ENCODE measurements around the gene SYNDIG1L.

The SYNDIG1L gene

DNA sequence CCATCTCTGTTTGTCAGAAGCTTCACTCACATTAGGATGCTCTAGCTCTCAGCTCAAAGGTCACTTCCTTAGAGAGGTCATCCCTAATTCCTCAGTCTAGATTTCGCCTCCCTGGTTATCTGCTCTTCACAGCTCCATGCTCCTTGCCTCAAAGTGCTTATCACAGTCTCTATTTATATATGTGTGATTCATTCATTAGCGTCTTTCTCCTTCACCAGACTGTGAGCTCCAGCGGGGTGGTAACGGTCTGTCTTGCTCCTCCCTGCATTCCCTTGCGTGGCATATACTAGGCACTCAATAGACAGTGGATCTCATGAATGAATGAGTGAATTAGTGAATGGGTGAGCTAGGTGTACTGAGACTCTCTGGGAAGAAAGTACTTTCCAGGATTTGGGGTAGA, 6.9 kb downstream of the SYNDIG1L start:
- Histone ChIP-seq H3K9me2 (replicated peaks; ENCODE audit: insufficient read depth, low read length) (no peaks in the 10 kb centered on the region), H3K27ac (ENCODE audit: low read depth, low read length) (no peak overlapping the region), H3K36me3 (ENCODE audit: low read length) (no peaks in the 10 kb centered on the region), H3K4me2 (ENCODE audit: low read depth, low read length, poor library complexity, severe bottlenecking) (no peak overlapping the region), H3K9me3 (ENCODE audit: insufficient read depth, low read length) (no peaks in the 10 kb centered on the region), H3K27me3 (ENCODE audit: low read length) (no peaks in the 10 kb centered on the region), H2AFZ (ENCODE audit: low read depth, low read length, severe bottlenecking) (no peak overlapping the region), H3K9ac (ENCODE audit: low read length) (no peak overlapping the region), H3K79me2 (ENCODE audit: insufficient read depth, low read length) (no peaks in the 10 kb centered on the region), H4K20me1 (ENCODE audit: low read depth, low read length) (no peaks in the 10 kb centered on the region), H3F3A (ENCODE audit: insufficient read depth) (no peaks in the 10 kb centered on the region), H3K4me3 (ENCODE audit: insufficient read depth, low read length, poor library complexity, severe bottlenecking) (no peak overlapping the region)
- TF ChIP-seq EZH2phosphoT487 (conservative IDR thresholded peaks at IDR 0.05; ENCODE audit: low read length) = no peak
- TF ChIP-seq, protein P1, sequence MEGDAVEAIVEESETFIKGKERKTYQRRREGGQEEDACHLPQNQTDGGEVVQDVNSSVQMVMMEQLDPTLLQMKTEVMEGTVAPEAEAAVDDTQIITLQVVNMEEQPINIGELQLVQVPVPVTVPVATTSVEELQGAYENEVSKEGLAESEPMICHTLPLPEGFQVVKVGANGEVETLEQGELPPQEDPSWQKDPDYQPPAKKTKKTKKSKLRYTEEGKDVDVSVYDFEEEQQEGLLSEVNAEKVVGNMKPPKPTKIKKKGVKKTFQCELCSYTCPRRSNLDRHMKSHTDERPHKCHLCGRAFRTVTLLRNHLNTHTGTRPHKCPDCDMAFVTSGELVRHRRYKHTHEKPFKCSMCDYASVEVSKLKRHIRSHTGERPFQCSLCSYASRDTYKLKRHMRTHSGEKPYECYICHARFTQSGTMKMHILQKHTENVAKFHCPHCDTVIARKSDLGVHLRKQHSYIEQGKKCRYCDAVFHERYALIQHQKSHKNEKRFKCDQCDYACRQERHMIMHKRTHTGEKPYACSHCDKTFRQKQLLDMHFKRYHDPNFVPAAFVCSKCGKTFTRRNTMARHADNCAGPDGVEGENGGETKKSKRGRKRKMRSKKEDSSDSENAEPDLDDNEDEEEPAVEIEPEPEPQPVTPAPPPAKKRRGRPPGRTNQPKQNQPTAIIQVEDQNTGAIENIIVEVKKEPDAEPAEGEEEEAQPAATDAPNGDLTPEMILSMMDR (IDR thresholded peaks at IDR 0.05; ENCODE audit: insufficient read depth, low read length, poor library complexity, severe bottlenecking) = no peak

DNA sequence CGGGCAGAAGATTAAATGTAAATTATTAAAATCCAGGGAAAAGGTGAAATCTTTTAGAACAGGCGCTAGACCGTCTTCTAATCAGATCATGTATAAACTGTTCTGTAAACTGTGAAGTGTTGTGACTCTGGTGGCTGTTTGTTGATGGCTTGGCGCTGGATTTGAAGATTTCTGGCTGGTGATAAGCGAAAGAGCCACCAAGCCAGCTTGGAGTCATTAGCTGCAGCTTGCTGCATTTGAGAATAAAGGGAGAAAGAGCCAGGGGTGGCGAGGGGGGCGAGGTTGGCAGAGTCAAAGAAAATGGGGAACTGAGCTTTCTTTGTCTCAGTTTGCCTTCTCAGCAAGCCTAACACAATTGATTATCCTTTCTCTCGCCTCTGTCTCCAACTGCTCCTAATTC, 8.0 kb downstream of the SYNDIG1L start:
- no peaks in the 10 kb centered on the region for H3K36me3 ChIP-seq (ENCODE audit: low read length)
- H3K27ac ChIP-seq (ENCODE audit: low read depth, low read length) = no peak overlapping the region
- H3K9ac ChIP-seq (ENCODE audit: low read length) = no peak overlapping the region
- H4K20me1 ChIP-seq (ENCODE audit: low read depth, low read length) = no peaks in the 10 kb centered on the region
- H3K27me3 ChIP-seq (ENCODE audit: low read length) = no peaks in the 10 kb centered on the region
- no peak for TF ChIP-seq EZH2phosphoT487 (conservative IDR thresholded peaks at IDR 0.05; ENCODE audit: low read length)
- TF ChIP-seq, protein P1 (IDR thresholded peaks at IDR 0.05; ENCODE audit: insufficient read depth, low read length, poor library complexity, severe bottlenecking) = no peak
- H3K79me2 ChIP-seq (ENCODE audit: insufficient read depth, low read length) = no peaks in the 10 kb centered on the region
- H2AFZ ChIP-seq (ENCODE audit: low read depth, low read length, severe bottlenecking) = no peak overlapping the region
- no peak overlapping the region for H3K4me3 ChIP-seq (ENCODE audit: insufficient read depth, low read length, poor library complexity, severe bottlenecking)
- no peak overlapping the region for H3K4me2 ChIP-seq (ENCODE audit: low read depth, low read length, poor library complexity, severe bottlenecking)
- H3K9me2 ChIP-seq (replicated peaks; ENCODE audit: insufficient read depth, low read length) = no peaks in the 10 kb centered on the region
- no peaks in the 10 kb centered on the region for H3F3A ChIP-seq (ENCODE audit: insufficient read depth)
- no peaks in the 10 kb centered on the region for H3K9me3 ChIP-seq (ENCODE audit: insufficient read depth, low read length)

DNA sequence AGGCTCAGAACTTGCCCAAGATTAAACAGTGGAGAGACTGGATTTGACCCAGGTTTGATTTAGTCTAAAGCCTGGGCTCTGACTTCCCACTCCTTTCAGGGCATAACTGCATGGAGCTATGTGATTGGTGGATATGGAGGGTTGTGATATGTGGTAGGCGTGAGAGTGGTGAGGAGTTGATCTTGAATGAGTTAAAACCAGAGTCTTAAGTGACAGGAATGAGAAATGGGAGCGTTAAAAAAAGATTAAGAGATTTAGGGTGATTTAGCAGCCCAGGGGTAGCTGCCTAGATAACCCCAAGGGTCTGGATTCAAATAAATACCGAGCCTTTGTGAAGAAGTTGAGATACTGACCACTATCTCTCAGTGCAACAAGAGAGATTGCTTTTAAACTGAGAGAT, 8.4 kb downstream of the SYNDIG1L start:
- Histone ChIP-seq H3K36me3 (ENCODE audit: low read length) (no peaks in the 10 kb centered on the region), H3K9me3 (ENCODE audit: insufficient read depth, low read length) (no peaks in the 10 kb centered on the region), H3K4me3 (ENCODE audit: insufficient read depth, low read length, poor library complexity, severe bottlenecking) (no peak overlapping the region), H3K27ac (ENCODE audit: low read depth, low read length) (no peak overlapping the region), H3K79me2 (ENCODE audit: insufficient read depth, low read length) (no peaks in the 10 kb centered on the region), H2AFZ (ENCODE audit: low read depth, low read length, severe bottlenecking) (no peak overlapping the region), H3K9ac (ENCODE audit: low read length) (no peak overlapping the region), H3K9me2 (replicated peaks; ENCODE audit: insufficient read depth, low read length) (no peaks in the 10 kb centered on the region), H3F3A (ENCODE audit: insufficient read depth) (no peaks in the 10 kb centered on the region), H3K27me3 (ENCODE audit: low read length) (no peaks in the 10 kb centered on the region), H3K4me2 (ENCODE audit: low read depth, low read length, poor library complexity, severe bottlenecking) (no peak overlapping the region), H4K20me1 (ENCODE audit: low read depth, low read length) (no peaks in the 10 kb centered on the region)
- no peak for TF ChIP-seq EZH2phosphoT487 (conservative IDR thresholded peaks at IDR 0.05; ENCODE audit: low read length)
- TF ChIP-seq, protein P1 (IDR thresholded peaks at IDR 0.05; ENCODE audit: insufficient read depth, low read length, poor library complexity, severe bottlenecking) = no peak

Measured in SU-DHL-6 (cell line).